K562 (cell line): ENCODE results near the gene POU4F1. TPM values are rescaled to one million over a fixed set of nuclear protein-coding genes. Genes with fewer than 3 reads are reported as not detected.

ENCODE experiments used
- BRF1 ChIP-seq: IDR thresholded peaks from 3 replicates; pipeline ENCODE4 v1.6.1; 2011; ENCODE audit warnings: borderline replicate concordance, mild to moderate bottlenecking; ENCODE audit not compliant: insufficient read length; ENCODE audit errors: extremely low read depth
- DNMT1 ChIP-seq: fragments of 450-650 bp; IDR thresholded peaks from 2 replicates; pipeline ENCODE4 v1.6.1; 2016; ENCODE audit warnings: antibody characterized with exemption, mild to moderate bottlenecking
- MAFF ChIP-seq: IDR thresholded peaks from 2 replicates; pipeline ENCODE4 v1.6.1; 2012; ENCODE audit warnings: low read length, improper control_type of control experiment
- NUFIP1 ChIP-seq: fragments of 450-650 bp; IDR thresholded peaks from 2 replicates; pipeline ENCODE4 v1.6.1; 2018; ENCODE audit not compliant: partially characterized antibody
- POLR2AphosphoS5 ChIP-seq: IDR thresholded peaks from 2 replicates; pipeline ENCODE4 v1.6.1; 2011; ENCODE audit warnings: mild to moderate bottlenecking, low read depth, low read length, moderate library complexity; ENCODE audit not compliant: control insufficient read depth, insufficient read depth
- POLR2H ChIP-seq: IDR thresholded peaks from 2 replicates; pipeline ENCODE4 v1.6.1; 2016; ENCODE audit warnings: missing genetic modification characterization, low read depth, mild to moderate bottlenecking, control low read depth, missing compliant biosample characterization, moderate library complexity
- POLR3A ChIP-seq: IDR thresholded peaks from 2 replicates; pipeline ENCODE4 v1.6.1; 2011; ENCODE audit warnings: borderline replicate concordance, mild to moderate bottlenecking, moderate library complexity; ENCODE audit not compliant: insufficient read length, insufficient read depth; ENCODE audit errors: extremely low read depth
- PYGO2 ChIP-seq: fragments of 450-650 bp; IDR thresholded peaks from 2 replicates; pipeline ENCODE4 v1.6.1; 2016; ENCODE audit warnings: mild to moderate bottlenecking, missing genetic modification characterization, moderate library complexity, missing compliant biosample characterization
- SP1 ChIP-seq: sonication (generic); formaldehyde crosslinking; IDR thresholded peaks from 2 replicates; pipeline ENCODE4 v1.8.1; 2022; ENCODE audit warnings: mild to moderate bottlenecking, missing genetic modification reagents
- TCF7L2 ChIP-seq: fragments of 150-350 bp; IDR thresholded peaks from 2 replicates; pipeline ENCODE4 v1.6.1; 2016; ENCODE audit warnings: low read depth, mild to moderate bottlenecking, low read length, moderate library complexity
- ZNF232 ChIP-seq: sonication (generic); formaldehyde crosslinking; IDR thresholded peaks from 2 replicates; pipeline ENCODE4 v1.8.0; 2022; ENCODE audit warnings: mild to moderate bottlenecking, missing genetic modification reagents
- ZNF668 ChIP-seq: fragments of 250-450 bp; sonication (Bioruptor Pico); IDR thresholded peaks from 2 replicates; pipeline ENCODE4 v1.8.0; 2022; ENCODE audit warnings: mild to moderate bottlenecking, inconsistent platforms
- polyA plus RNA-seq, 8 experiments: library from polyadenylated mRNA; depleted of rRNA in 4 of 8; stranded (reverse) in 5 of 8; unstranded in 3 of 8; fragments of >200 nt; fragmentation: Nextera tagmentation in 2 of 8; fragmentation: Illumina TruSeq in 1 of 8; extraction: Ambion mirVana in 2 of 8; extraction: Trizol in 1 of 8; gene quantifications; 2 replicates each; pipeline versions ENCODE4 v1.2.1 to v1.2.3, GENCODE V29; 2011 to 2014; ENCODE audit warnings: inconsistent platforms in 1 of 8, missing spikeins in 1 of 8
- total RNA-seq, 7 experiments: library from RNA; depleted of rRNA in 6 of 7; stranded (reverse); fragments of >200 nt in 6 of 7; fragmentation: Illumina TruSeq in 2 of 7; extraction: Trizol in 2 of 7; gene quantifications; 2 replicates each; pipeline versions ENCODE4 v1.2.1 to v1.2.3, GENCODE V29; 2011 to 2021; ENCODE audit warnings: low replicate concordance in 1 of 7
- TF ChIP-seq, protein P1 (sequence below), 2 experiments: IDR thresholded peaks in 1 of 2; conservative IDR thresholded peaks in 1 of 2; 2 replicates each; pipeline ENCODE4 v1.6.1; 2016; ENCODE audit warnings: low read depth in 2 of 2, mild to moderate bottlenecking in 1 of 2, missing compliant biosample characterization in 1 of 2, missing genetic modification characterization in 1 of 2, moderate library complexity in 1 of 2
- TF ChIP-seq, protein P2 (sequence below): fragments of 450-650 bp; IDR thresholded peaks from 2 replicates; pipeline ENCODE4 v1.7.1; 2018; ENCODE audit warnings: mild to moderate bottlenecking, low read depth; ENCODE audit not compliant: partially characterized antibody
- TF ChIP-seq, protein P3 (sequence below): fragments of 250-450 bp; sonication (Bioruptor Pico); IDR thresholded peaks from 2 replicates; pipeline ENCODE4 v1.4.0; 2020

POU4F1 gene
- total and polyA plus RNA-seq, 9 of the 15 experiments (the other 6 are each of a cell fraction or from before 2014, with no cell fraction given) = 0.61 to 2.8 (median 1.5) TPM

DNA sequence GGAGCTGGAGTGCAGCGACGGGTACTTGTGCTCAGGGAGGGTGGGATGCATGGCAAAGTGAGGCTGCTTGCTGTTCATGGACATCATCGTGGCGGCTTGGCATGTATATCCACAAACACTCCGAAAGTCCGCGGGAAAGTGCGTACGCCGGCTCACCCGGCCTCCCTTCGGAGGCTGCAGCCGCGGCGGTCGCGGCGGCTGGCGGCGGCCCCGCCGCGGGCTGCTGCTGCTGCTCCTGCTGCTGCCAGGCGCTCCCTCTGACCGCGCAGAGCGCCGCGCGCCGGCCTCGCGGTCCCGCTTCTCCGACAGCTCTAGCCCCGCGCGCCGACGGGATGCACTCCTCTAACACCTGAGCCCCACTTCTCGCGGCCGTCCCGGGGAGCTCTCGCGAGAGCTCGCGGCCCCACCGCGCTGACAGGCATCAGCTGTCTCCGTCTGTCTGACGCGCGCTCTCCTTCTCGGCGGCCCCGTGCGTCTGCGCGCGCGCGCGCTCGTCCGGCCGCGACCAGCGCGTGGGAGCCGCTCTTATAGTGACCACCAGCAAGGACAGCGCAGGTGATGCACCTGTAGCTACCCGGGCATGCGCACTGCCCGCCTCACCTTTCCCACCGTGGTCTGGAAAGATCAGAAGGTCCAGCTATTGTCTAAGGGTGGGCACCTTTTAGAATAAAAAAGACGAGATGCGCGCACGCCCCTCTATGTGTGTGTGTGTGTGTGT is at the start of gene POU4F1 (continued):
- no peak for TF ChIP-seq ZNF668
- no peak for TF ChIP-seq ZNF232 (CRISPR knock-in tag)
- no peak for TF ChIP-seq POLR2H (tag)
- TF ChIP-seq MAFF = no peak
- peak; percentile 40; the same call in 1 of the 2 replicates for TF ChIP-seq SP1 (CRISPR knock-in tag)
- TF ChIP-seq DNMT1 = no peak
- TF ChIP-seq NUFIP1 = no peak
- TF ChIP-seq, protein P1, sequence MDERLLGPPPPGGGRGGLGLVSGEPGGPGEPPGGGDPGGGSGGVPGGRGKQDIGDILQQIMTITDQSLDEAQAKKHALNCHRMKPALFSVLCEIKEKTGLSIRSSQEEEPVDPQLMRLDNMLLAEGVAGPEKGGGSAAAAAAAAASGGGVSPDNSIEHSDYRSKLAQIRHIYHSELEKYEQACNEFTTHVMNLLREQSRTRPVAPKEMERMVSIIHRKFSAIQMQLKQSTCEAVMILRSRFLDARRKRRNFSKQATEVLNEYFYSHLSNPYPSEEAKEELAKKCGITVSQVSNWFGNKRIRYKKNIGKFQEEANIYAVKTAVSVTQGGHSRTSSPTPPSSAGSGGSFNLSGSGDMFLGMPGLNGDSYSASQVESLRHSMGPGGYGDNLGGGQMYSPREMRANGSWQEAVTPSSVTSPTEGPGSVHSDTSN (CRISPR knock-in tag; IDR thresholded peaks at IDR 0.05; ENCODE audit: low read depth) = peak; percentile 31; the same call in 1 of the 2 replicates
- TF ChIP-seq, protein P1 (tag; conservative IDR thresholded peaks at IDR 0.05; ENCODE audit: low read depth) = no peak
- TF ChIP-seq, protein P2, sequence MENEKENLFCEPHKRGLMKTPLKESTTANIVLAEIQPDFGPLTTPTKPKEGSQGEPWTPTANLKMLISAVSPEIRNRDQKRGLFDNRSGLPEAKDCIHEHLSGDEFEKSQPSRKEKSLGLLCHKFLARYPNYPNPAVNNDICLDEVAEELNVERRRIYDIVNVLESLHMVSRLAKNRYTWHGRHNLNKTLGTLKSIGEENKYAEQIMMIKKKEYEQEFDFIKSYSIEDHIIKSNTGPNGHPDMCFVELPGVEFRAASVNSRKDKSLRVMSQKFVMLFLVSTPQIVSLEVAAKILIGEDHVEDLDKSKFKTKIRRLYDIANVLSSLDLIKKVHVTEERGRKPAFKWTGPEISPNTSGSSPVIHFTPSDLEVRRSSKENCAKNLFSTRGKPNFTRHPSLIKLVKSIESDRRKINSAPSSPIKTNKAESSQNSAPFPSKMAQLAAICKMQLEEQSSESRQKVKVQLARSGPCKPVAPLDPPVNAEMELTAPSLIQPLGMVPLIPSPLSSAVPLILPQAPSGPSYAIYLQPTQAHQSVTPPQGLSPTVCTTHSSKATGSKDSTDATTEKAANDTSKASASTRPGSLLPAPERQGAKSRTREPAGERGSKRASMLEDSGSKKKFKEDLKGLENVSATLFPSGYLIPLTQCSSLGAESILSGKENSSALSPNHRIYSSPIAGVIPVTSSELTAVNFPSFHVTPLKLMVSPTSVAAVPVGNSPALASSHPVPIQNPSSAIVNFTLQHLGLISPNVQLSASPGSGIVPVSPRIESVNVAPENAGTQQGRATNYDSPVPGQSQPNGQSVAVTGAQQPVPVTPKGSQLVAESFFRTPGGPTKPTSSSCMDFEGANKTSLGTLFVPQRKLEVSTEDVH = no peak
- TF ChIP-seq PYGO2 (tag) = no peak
- TF ChIP-seq POLR2AphosphoS5 = no peak
- TF ChIP-seq, protein P3, sequence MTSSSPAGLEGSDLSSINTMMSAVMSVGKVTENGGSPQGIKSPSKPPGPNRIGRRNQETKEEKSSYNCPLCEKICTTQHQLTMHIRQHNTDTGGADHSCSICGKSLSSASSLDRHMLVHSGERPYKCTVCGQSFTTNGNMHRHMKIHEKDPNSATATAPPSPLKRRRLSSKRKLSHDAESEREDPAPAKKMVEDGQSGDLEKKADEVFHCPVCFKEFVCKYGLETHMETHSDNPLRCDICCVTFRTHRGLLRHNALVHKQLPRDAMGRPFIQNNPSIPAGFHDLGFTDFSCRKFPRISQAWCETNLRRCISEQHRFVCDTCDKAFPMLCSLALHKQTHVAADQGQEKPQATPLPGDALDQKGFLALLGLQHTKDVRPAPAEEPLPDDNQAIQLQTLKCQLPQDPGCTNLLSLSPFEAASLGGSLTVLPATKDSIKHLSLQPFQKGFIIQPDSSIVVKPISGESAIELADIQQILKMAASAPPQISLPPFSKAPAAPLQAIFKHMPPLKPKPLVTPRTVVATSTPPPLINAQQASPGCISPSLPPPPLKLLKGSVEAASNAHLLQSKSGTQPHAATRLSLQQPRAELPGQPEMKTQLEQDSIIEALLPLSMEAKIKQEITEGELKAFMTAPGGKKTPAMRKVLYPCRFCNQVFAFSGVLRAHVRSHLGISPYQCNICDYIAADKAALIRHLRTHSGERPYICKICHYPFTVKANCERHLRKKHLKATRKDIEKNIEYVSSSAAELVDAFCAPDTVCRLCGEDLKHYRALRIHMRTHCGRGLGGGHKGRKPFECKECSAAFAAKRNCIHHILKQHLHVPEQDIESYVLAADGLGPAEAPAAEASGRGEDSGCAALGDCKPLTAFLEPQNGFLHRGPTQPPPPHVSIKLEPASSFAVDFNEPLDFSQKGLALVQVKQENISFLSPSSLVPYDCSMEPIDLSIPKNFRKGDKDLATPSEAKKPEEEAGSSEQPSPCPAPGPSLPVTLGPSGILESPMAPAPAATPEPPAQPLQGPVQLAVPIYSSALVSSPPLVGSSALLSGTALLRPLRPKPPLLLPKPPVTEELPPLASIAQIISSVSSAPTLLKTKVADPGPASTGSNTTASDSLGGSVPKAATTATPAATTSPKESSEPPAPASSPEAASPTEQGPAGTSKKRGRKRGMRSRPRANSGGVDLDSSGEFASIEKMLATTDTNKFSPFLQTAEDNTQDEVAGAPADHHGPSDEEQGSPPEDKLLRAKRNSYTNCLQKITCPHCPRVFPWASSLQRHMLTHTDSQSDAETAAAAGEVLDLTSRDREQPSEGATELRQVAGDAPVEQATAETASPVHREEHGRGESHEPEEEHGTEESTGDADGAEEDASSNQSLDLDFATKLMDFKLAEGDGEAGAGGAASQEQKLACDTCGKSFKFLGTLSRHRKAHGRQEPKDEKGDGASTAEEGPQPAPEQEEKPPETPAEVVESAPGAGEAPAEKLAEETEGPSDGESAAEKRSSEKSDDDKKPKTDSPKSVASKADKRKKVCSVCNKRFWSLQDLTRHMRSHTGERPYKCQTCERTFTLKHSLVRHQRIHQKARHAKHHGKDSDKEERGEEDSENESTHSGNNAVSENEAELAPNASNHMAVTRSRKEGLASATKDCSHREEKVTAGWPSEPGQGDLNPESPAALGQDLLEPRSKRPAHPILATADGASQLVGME (CRISPR knock-in tag) = no peak
- no peak for TF ChIP-seq POLR3A
- no peak for TF ChIP-seq TCF7L2
- TF ChIP-seq BRF1 = no peak
